ENCODE data around the gene PRR18. TPM values are rescaled to one million over a fixed set of nuclear protein-coding genes. Genes with fewer than 3 reads are reported as not detected.

The PRR18 gene
- total RNA-seq, 1 donor from 2014 or later, result 0.59 TPM

DNA sequence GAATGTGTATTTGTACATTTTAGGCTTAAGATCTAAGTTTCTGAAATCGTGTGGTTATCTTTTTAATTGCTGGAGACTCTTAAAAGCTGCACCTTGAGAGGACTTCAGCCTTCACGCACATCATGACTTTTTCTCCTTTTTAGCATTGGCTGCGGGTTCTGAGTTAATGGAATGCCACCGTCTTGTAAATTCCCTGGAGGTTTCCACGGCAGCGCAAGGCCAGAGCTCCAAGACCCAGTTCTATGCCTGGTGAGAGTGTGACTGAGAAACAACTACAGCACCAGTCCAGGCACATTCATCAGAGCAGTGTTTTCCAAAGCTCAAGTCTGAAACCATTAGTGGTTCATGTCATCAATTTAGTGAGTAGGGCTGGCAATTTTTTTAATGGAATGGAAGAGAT is 23.0 kb downstream of the PRR18 start:
- Histone ChIP-seq H3K4me1 (no peaks in the 10 kb centered on the region), H3K9me3 (no peaks in the 10 kb centered on the region), H3K36me3 (no peaks in the 10 kb centered on the region), H3K27ac (no peak overlapping the region), H3K4me3 (no peak overlapping the region), H3K27me3 (ENCODE audit: low read depth) (peaks cover 4% of the 10 kb centered on the region)
- ATAC-seq (no peak), DNase-seq (no peak)
- intact Hi-C loops (cut with DNase I), result no loop called here
- TF ChIP-seq CTCF (IDR thresholded peaks at IDR 0.05), result no peak

DNA sequence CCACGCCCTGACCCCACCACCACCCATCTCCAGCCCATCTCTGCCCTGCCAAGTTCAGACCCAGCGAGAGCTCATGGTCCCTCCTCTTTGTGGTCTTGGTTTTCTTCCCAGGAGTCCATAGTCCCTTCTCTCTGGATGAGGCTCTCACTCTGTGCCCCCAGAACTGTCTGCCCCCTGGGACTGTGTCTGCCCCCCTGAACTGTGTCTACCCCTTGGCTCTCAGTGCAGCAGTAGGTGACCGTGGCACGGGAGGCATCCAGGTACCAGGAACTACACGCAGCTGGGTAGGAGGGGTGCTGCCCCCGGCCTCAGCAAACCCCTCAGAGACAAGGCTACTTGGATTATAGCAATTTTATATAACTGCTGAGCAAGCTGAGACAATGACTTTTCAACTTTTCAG is 23.6 kb downstream of the PRR18 start:
- ATAC-seq, result no peak
- intact Hi-C loops (cut with DNase I), result no loop called here
- Histone ChIP-seq H3K4me3 (no peak overlapping the region), H3K27ac (no peak overlapping the region), H3K36me3 (no peaks in the 10 kb centered on the region), H3K27me3 (ENCODE audit: low read depth) (peaks cover 4% of the 10 kb centered on the region), H3K9me3 (no peaks in the 10 kb centered on the region), H3K4me1 (no peaks in the 10 kb centered on the region)
- no peak for DNase-seq
- no peak for TF ChIP-seq CTCF (IDR thresholded peaks at IDR 0.05)

DNA sequence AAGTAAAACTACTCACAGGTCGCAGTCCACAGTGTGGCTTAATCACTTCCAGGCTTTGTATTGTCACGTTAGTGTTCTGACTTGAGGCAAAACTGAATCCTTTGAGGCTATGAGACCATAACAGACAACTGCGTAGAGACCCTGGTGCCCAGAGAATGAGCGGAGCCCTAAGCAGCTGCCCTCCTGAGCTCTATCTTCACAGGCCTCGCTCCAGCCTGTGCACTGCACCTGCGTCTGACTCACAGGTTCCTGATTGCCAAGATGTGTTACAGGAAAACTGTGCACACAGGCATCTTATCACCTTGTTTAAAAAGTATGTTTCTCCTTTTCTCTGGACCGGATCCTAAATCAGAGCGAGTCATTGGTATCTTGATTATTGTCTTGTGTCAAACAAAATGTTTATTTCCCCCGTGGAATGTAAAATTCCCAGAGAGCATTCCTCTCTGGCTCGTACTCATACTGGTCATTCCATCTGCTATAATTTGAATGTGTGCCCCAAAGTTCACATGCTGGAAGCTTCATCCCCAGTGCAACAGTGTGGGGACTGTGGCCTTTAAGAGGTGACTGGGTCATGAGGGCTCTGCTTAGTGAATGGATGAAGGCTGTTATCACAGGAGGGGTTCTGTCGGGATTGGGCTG is 25.7 kb downstream of the PRR18 start:
- Histone ChIP-seq H3K27me3 (ENCODE audit: low read depth) (peaks cover 4% of the 10 kb centered on the region), H3K4me1 (no peaks in the 10 kb centered on the region), H3K4me3 (no peak overlapping the region), H3K36me3 (no peaks in the 10 kb centered on the region), H3K9me3 (no peaks in the 10 kb centered on the region), H3K27ac (no peak overlapping the region)
- TF ChIP-seq CTCF (IDR thresholded peaks at IDR 0.05), result no peak
- intact Hi-C loops (cut with DNase I), result no loop called here
- DNase-seq (no peak), ATAC-seq (no peak)

- intact Hi-C loops (cut with DNase I), result no loop called here
- DNase-seq (no peak), ATAC-seq (no peak)
- H3K27me3 ChIP-seq (ENCODE audit: low read depth), result peaks cover 4% of the 10 kb centered on the region
- H3K36me3 ChIP-seq, result no peaks in the 10 kb centered on the region
- no peak for TF ChIP-seq CTCF (IDR thresholded peaks at IDR 0.05)
- no peak overlapping the region for H3K27ac ChIP-seq
- H3K4me3 ChIP-seq, result no peak overlapping the region
- H3K4me1 ChIP-seq, result no peaks in the 10 kb centered on the region
- no peaks in the 10 kb centered on the region for H3K9me3 ChIP-seq
Observed at GRCh38 chr6:166281104-166281503, 27.1 kb downstream of the PRR18 start.

GRCh38 chr6:166279393-166279679 is 28.9 kb downstream of the PRR18 start:
- no peak for ATAC-seq
- no peak for TF ChIP-seq CTCF (IDR thresholded peaks at IDR 0.05)
- DNase-seq, result no peak
- intact Hi-C loops (cut with DNase I), result no loop called here
- Histone ChIP-seq H3K9me3 (no peaks in the 10 kb centered on the region), H3K27me3 (ENCODE audit: low read depth) (peaks cover 4% of the 10 kb centered on the region), H3K4me3 (no peak overlapping the region), H3K36me3 (no peaks in the 10 kb centered on the region), H3K27ac (no peak overlapping the region), H3K4me1 (no peaks in the 10 kb centered on the region)

Data from lower lobe of right lung (tissue), 2 donors.